NCI-H69 (cell line): Measurements from ENCODE around the gene PRKCE.

ENCODE experiments used
- DNase-seq: peaks from one replicate; lab custom pipeline; 2025; lab: John Stamatoyannopoulos, UW

Gene PRKCE

GRCh38 chr2:45860136-45861121 lies 209.0 kb downstream of the PRKCE start:
- DNase-seq = peak; percentile 76

GRCh38 chr2:45862843-45863242 lies 211.4 kb downstream of the PRKCE start:
- no peak for DNase-seq

GRCh38 chr2:45864121-45864520 lies 212.6 kb downstream of the PRKCE start:
- DNase-seq = no peak

GRCh38 chr2:45867349-45867748 lies 215.9 kb downstream of the PRKCE start:
- DNase-seq = no peak

- DNase-seq = no peak
Measured at GRCh38 chr2:45867800-45868199, 216.3 kb downstream of the PRKCE start.

GRCh38 chr2:45869165-45869501 lies 217.7 kb downstream of the PRKCE start:
- no peak for DNase-seq

- DNase-seq = no peak
Measured at GRCh38 chr2:45871025-45871424, 219.6 kb downstream of the PRKCE start.

- DNase-seq = no peak
Measured at GRCh38 chr2:45871541-45871940, 220.1 kb downstream of the PRKCE start.

GRCh38 chr2:45872211-45872610 lies 220.7 kb downstream of the PRKCE start:
- DNase-seq = no peak

GRCh38 chr2:45874344-45874743 lies 222.9 kb downstream of the PRKCE start:
- peak; percentile 38 for DNase-seq

- no peak for DNase-seq
Measured at GRCh38 chr2:45876611-45877010, 225.1 kb downstream of the PRKCE start.

- peak; percentile 3 for DNase-seq
Measured at GRCh38 chr2:45879406-45879805, 227.9 kb downstream of the PRKCE start.

- no peak for DNase-seq
Measured at GRCh38 chr2:45879936-45880335, 228.5 kb downstream of the PRKCE start.

GRCh38 chr2:45881970-45882581 lies 230.6 kb downstream of the PRKCE start:
- DNase-seq = no peak

GRCh38 chr2:45882707-45883602 lies 231.5 kb downstream of the PRKCE start:
- no peak for DNase-seq

- no peak for DNase-seq
Measured at GRCh38 chr2:45883603-45884000, 232.1 kb downstream of the PRKCE start.

GRCh38 chr2:45884126-45884525 lies 232.7 kb downstream of the PRKCE start:
- DNase-seq = no peak

GRCh38 chr2:45885171-45885621 lies 233.7 kb downstream of the PRKCE start:
- DNase-seq = peak; percentile 24

GRCh38 chr2:45886171-45886663 lies 234.7 kb downstream of the PRKCE start:
- no peak for DNase-seq

GRCh38 chr2:45888167-45888566 lies 236.7 kb downstream of the PRKCE start:
- DNase-seq = no peak

- DNase-seq = peak; percentile 63
Measured at GRCh38 chr2:45888641-45889040, 237.2 kb downstream of the PRKCE start.

- peak; percentile 91 for DNase-seq
Measured at GRCh38 chr2:45889053-45889452, 237.6 kb downstream of the PRKCE start.
